K562 (cell line): Measurements from ENCODE around the gene STX11. TPM values are rescaled to one million over a fixed set of nuclear protein-coding genes. Genes with fewer than 3 reads are reported as not detected.
"Not testable (repeated sequence)": the region's sequence is repeated elsewhere in the genome, so short reads cannot be mapped to it uniquely, and the experiment has no call there.

Experiments
- ATAC-seq: fragments of 200-7000 bp; cut with Tn5 transposase; 3 replicates; pipeline ENCODE4 v1.9.1; 2020; ENCODE audit warnings: moderate library complexity
- BruUV-seq: library from RNA; stranded (reverse); fragments of 400-500 nt; replicated peaks from 2 replicates; lab custom pipeline; 2021; lab: Mats Ljungman, UMichigan
- CTCF ChIA-PET: fragments of 300-600 bp; formaldehyde crosslinking; extraction: SDS; loops from one replicate; lab custom pipeline; 2021; ENCODE audit warnings: low intra/inter-chr PET ratio; lab: Yijun Ruan, JAX
- POLR2A ChIA-PET: fragments of 300-600, 350-650 bp; sonication (Branson Sonifier 250); formaldehyde crosslinking; extraction: SDS; loops from one replicate; lab custom pipeline; 2021; ENCODE audit warnings: antibody characterized with exemption, inconsistent platforms; lab: Yijun Ruan, JAX
- DNase-seq, 4 experiments: peaks; one replicate each; pipeline versions ENCODE4 v3.0.0 to v3.0.0-alpha.2; 2011 to 2018; ENCODE audit warnings: low spot score in 3 of 4, mixed read lengths in 3 of 4; ENCODE audit errors: extremely low read depth in 1 of 4
- FAIRE-seq: peaks from 2 replicates; lab custom pipeline; 2011; peaks lifted over from hg19 to GRCh38; lab: Jason Lieb, UNC
- H2AFZ ChIP-seq: 2 replicates; pipeline ENCODE4 v1.6.0; 2011; ENCODE audit warnings: low read depth, low read length, control low read depth, inconsistent platforms
- H3K27ac ChIP-seq: fragments of 200-600 bp; 3 replicates; pipeline ENCODE4 v1.8.0; 2011; ENCODE audit warnings: low read depth, mild to moderate bottlenecking, control low read depth, inconsistent platforms, low read length, moderate library complexity, mixed read lengths; ENCODE audit errors: extremely low read depth
- H3K27me3 ChIP-seq, 2 experiments: fragments of 300-600 bp in 1 of 2; 2 replicates in 1 of 2; 3 replicates in 1 of 2; pipeline versions ENCODE4 v1.6.0 to v1.8.0; 2011; ENCODE audit warnings: inconsistent platforms in 2 of 2, low read length in 2 of 2, mild to moderate bottlenecking in 1 of 2, mixed read lengths in 1 of 2, moderate library complexity in 1 of 2; ENCODE audit not compliant: control insufficient read depth in 2 of 2, insufficient read depth in 2 of 2
- H3K36me3 ChIP-seq: fragments of 300-600 bp; 3 replicates; pipeline ENCODE4 v1.8.0; 2011; ENCODE audit warnings: mild to moderate bottlenecking, low read length, inconsistent platforms; ENCODE audit not compliant: control insufficient read depth, insufficient read depth
- H3K4me1 ChIP-seq, 2 experiments: fragments of 200-600 bp in 1 of 2; replicated peaks in 1 of 2; 2 replicates in 1 of 2; 3 replicates in 1 of 2; pipeline versions ENCODE4 v1.5.1 to v1.8.0; 2011; ENCODE audit warnings: inconsistent platforms in 2 of 2, low read length in 2 of 2, mild to moderate bottlenecking in 1 of 2, mixed read lengths in 1 of 2, moderate library complexity in 1 of 2; ENCODE audit not compliant: control insufficient read depth in 2 of 2, insufficient read depth in 2 of 2
- H3K4me2 ChIP-seq: 2 replicates; pipeline ENCODE4 v1.6.1; 2011; ENCODE audit warnings: low read length, control low read depth, inconsistent platforms, mixed read lengths; ENCODE audit not compliant: insufficient read depth
- H3K4me3 ChIP-seq: fragments of 200-600 bp; sonication (generic), shearing (Covaris generic); 2 replicates; pipeline ENCODE4 v1.5.1; 2016; ENCODE audit warnings: control low read depth, inconsistent platforms
- H3K79me2 ChIP-seq: fragments of 200-600 bp; 3 replicates; pipeline ENCODE4 v1.8.0; 2011; ENCODE audit warnings: low read length, inconsistent platforms; ENCODE audit not compliant: control insufficient read depth, insufficient read depth
- H3K9ac ChIP-seq, 2 experiments: 2 replicates each; pipeline versions ENCODE4 v1.6.0 to v1.6.1; 2011; ENCODE audit warnings: low read depth in 2 of 2, low read length in 2 of 2, control low read depth in 1 of 2, inconsistent platforms in 1 of 2, mild to moderate bottlenecking in 1 of 2, mixed read lengths in 1 of 2; ENCODE audit not compliant: insufficient read depth in 1 of 2
- H3K9me1 ChIP-seq: one replicate; pipeline ENCODE4 v1.6.0; 2011; ENCODE audit warnings: inconsistent platforms, mild to moderate bottlenecking, low read length, moderate library complexity; ENCODE audit not compliant: control insufficient read depth, insufficient read depth
- H3K9me3 ChIP-seq: replicated peaks from 2 replicates; pipeline ENCODE4 v1.5.1; 2011; ENCODE audit warnings: low read depth, low read length, inconsistent platforms; ENCODE audit not compliant: control insufficient read depth, insufficient read depth
- H4K20me1 ChIP-seq: replicated peaks from 2 replicates; pipeline ENCODE4 v1.6.1; 2011; ENCODE audit warnings: low read length, inconsistent platforms, mixed read lengths; ENCODE audit not compliant: control insufficient read depth, insufficient read depth
- ADNP ChIP-seq: fragments of 200-800 bp; sonication (Bioruptor generic); IDR thresholded peaks from 2 replicates; pipeline ENCODE4 v1.6.1; 2016; ENCODE audit warnings: missing genetic modification characterization, missing compliant biosample characterization
- ERF ChIP-seq: fragments of 450-650 bp; formaldehyde crosslinking; IDR thresholded peaks from 2 replicates; pipeline ENCODE4 v1.4.0; 2020; ENCODE audit warnings: mild to moderate bottlenecking, mixed read lengths
- HNRNPK ChIP-seq: fragments of 200-400 bp; formaldehyde crosslinking; IDR thresholded peaks from one replicate; pipeline ENCODE4 v1.6.1; 2018; ENCODE audit warnings: mild to moderate bottlenecking, low read depth, low read length; ENCODE audit not compliant: poor library complexity, severe bottlenecking
- PCBP1 ChIP-seq: fragments of 200-400 bp; formaldehyde crosslinking; IDR thresholded peaks from 2 replicates; pipeline ENCODE4 v1.6.1; 2018; ENCODE audit warnings: mild to moderate bottlenecking, low read depth, low read length; ENCODE audit not compliant: poor library complexity, severe bottlenecking
- PCBP2 ChIP-seq: fragments of 200-400 bp; formaldehyde crosslinking; IDR thresholded peaks from 2 replicates; pipeline ENCODE4 v1.6.1; 2018; ENCODE audit warnings: low read length, low read depth, mild to moderate bottlenecking, moderate library complexity; ENCODE audit not compliant: poor library complexity, severe bottlenecking
- in situ Hi-C: fragments of 300-500 bp; cut with MboI; formaldehyde crosslinking; loops from 4 replicates; pipeline ENCODE4 v1.15.0; 2018; ENCODE audit warnings: inconsistent platforms, mixed read lengths
- intact Hi-C: fragments of 100-400 bp; cut with micrococcal nuclease; formaldehyde crosslinking; loops from 2 replicates; pipeline ENCODE4 v1.14.2; 2022
- polyA plus RNA-seq, 8 experiments: library from polyadenylated mRNA; depleted of rRNA in 4 of 8; stranded (reverse) in 5 of 8; unstranded in 3 of 8; fragments of >200 nt; fragmentation: Nextera tagmentation in 2 of 8; fragmentation: Illumina TruSeq in 1 of 8; extraction: Ambion mirVana in 2 of 8; extraction: Trizol in 1 of 8; gene quantifications; 2 replicates each; pipeline versions ENCODE4 v1.2.1 to v1.2.3, GENCODE V29; 2011 to 2014; ENCODE audit warnings: inconsistent platforms in 1 of 8, missing spikeins in 1 of 8
- total RNA-seq, 7 experiments: library from RNA; depleted of rRNA in 6 of 7; stranded (reverse); fragments of >200 nt in 6 of 7; fragmentation: Illumina TruSeq in 2 of 7; extraction: Trizol in 2 of 7; gene quantifications; 2 replicates each; pipeline versions ENCODE4 v1.2.1 to v1.2.3, GENCODE V29; 2011 to 2021; ENCODE audit warnings: low replicate concordance in 1 of 7
- TF ChIP-seq, protein P1 (sequence below): fragments of 250-450 bp; sonication (Bioruptor Pico); IDR thresholded peaks from 2 replicates; pipeline ENCODE4 v1.4.0; 2020; ENCODE audit warnings: mild to moderate bottlenecking, moderate library complexity

STX11 gene
- total and polyA plus RNA-seq, 9 of the 15 experiments (the other 6 are each of a cell fraction or from before 2014, with no cell fraction given): 0.06 to 0.73 (median 0.40) TPM

- TF ChIP-seq, protein P1, sequence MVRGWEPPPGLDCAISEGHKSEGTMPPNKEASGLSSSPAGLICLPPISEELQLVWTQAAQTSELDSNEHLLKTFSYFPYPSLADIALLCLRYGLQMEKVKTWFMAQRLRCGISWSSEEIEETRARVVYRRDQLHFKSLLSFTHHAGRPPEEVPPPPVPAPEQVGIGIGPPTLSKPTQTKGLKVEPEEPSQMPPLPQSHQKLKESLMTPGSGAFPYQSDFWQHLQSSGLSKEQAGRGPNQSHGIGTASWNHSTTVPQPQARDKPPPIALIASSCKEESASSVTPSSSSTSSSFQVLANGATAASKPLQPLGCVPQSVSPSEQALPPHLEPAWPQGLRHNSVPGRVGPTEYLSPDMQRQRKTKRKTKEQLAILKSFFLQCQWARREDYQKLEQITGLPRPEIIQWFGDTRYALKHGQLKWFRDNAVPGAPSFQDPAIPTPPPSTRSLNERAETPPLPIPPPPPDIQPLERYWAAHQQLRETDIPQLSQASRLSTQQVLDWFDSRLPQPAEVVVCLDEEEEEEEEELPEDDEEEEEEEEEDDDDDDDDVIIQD (CRISPR knock-in tag): no peak
- TF ChIP-seq ADNP (tag) (no peak), ERF (CRISPR knock-in tag) (no peak)
Observed at GRCh38 chr6:144131248-144131709, 19.0 kb upstream of the STX11 start (continued).

- FAIRE-seq, H3K9me1 ChIP-seq, H3K27me3 ChIP-seq, H3K9ac ChIP-seq, intact Hi-C loops, H3K36me3 ChIP-seq, POLR2A ChIA-PET, H3K4me3 ChIP-seq, H2AFZ ChIP-seq, DNase-seq, in situ Hi-C loops, BruUV-seq, H3K27ac ChIP-seq, ATAC-seq, H3K4me1 ChIP-seq, H3K9me3 ChIP-seq, H3K79me2 ChIP-seq, H4K20me1 ChIP-seq, H3K4me2 ChIP-seq: not testable (repeated sequence)
- TF ChIP-seq HNRNPK: peak; percentile 76
- peak; percentile 87 for TF ChIP-seq PCBP2
- peak; percentile 78 for TF ChIP-seq PCBP1
- CTCF ChIA-PET: interaction anchor here (0.5 kb wide), 1 partner anchor 1458 kb away, joined by 4 read pairs; no protein-coding TSS in a partner anchor
Observed at GRCh38 chr6:144132167-144132690, 18.1 kb upstream of the STX11 start.
